Erythroblast (primary cell): ENCODE results near the gene RANBP1.

Experiments
- DNase-seq, 2 experiments: peaks; one replicate each; lab custom pipeline; 2025; lab: John Stamatoyannopoulos, UW
- GATA1 ChIP-seq: IDR thresholded peaks from 2 replicates; pipeline ENCODE4 v1.6.1; 2011; ENCODE audit warnings: low read depth, mild to moderate bottlenecking, control low read depth, low read length, moderate library complexity
- POLR2A ChIP-seq: IDR thresholded peaks from 2 replicates; pipeline ENCODE4 v1.6.1; 2011; ENCODE audit warnings: mild to moderate bottlenecking, low read length

Gene RANBP1

DNA sequence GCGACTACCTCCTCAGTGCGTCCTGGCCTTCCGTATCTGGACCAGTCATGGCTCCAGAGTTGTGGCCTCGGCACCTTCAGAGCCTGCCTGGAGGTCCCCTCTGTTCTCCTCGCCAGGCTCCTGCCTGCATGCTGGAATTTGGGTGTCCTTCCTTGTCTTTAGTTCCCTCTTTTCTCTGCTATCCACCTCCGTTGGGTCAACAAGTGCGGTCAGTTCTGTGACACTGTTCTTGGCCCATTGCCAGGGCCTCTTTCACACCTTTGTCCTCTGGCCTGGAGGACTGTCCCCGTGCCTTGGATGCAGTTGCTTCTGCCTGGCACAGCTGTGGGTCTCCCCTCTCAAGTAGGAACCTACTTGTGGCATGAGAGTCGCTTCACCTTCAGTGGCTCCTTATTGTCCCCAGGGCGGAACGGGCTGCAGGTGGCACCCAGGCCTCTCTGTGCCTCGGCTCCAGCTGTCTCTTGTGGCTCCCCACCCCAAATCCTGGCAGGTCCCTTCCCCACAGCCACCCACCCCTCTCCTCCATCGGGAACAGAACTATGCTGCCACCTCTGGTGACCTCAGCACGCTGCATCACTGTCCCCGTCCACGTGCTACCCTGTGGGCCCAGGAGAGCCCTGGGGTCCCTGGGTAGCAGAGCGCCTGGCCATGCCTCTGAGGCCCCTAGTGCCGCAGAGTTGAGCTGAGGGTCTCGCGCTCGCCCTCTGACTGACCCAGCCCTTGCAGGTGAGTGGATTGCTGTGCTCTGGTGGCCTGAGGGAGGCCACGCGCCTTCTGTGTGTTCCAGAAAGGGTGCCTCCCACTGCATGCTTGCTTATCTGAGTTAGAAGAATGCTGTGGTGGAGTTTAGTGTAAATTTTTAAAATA is 31.1 kb upstream of the RANBP1 start:
- TF ChIP-seq GATA1: no peak
- TF ChIP-seq POLR2A: no peak
- peak; percentile 36 to 43 for DNase-seq

DNA sequence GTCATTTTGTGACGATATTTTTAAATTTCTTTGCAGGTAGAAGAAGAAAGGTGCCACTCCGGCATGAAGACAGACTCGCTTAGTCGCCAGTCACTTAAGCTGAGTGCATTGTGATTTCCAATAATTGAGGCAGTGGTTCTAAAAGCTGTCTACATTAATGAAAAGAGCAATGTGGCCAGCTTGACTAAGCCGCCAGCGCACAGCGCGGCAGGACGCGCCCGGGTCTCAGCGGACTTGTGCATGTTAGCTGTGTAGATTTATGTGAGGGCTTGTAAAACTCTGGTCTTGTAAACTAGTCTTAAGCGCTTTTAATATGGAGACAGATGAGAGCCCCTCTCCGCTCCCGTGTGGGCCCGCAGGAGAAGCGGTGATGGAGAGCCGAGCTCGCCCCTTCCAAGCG is 30.3 kb upstream of the RANBP1 start:
- DNase-seq: no peak
- TF ChIP-seq POLR2A: no peak
- no peak for TF ChIP-seq GATA1

DNA sequence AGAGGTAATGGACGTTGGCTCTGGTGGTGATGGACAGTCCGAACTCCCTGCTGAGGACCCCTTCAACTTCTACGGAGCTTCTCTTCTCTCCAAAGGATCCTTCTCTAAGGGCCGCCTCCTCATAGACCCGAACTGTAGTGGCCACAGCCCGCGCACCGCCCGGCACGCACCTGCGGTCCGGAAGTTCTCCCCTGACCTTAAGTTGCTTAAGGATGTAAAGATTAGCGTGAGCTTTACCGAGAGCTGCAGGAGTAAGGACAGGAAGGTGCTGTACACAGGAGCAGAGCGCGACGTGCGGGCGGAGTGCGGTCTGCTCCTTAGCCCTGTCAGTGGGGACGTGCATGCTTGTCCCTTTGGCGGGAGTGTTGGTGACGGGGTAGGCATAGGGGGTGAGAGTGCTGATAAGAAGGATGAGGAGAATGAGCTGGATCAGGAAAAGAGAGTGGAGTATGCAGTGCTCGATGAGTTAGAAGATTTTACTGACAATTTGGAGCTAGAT is 29.8 kb upstream of the RANBP1 start:
- TF ChIP-seq POLR2A (no peak), GATA1 (no peak)
- no peak for DNase-seq

- DNase-seq: no peak
- TF ChIP-seq POLR2A (no peak), GATA1 (no peak)
These were observed 29.1 kb upstream of the RANBP1 start for GRCh38 chr22:20086763-20087162.

DNA sequence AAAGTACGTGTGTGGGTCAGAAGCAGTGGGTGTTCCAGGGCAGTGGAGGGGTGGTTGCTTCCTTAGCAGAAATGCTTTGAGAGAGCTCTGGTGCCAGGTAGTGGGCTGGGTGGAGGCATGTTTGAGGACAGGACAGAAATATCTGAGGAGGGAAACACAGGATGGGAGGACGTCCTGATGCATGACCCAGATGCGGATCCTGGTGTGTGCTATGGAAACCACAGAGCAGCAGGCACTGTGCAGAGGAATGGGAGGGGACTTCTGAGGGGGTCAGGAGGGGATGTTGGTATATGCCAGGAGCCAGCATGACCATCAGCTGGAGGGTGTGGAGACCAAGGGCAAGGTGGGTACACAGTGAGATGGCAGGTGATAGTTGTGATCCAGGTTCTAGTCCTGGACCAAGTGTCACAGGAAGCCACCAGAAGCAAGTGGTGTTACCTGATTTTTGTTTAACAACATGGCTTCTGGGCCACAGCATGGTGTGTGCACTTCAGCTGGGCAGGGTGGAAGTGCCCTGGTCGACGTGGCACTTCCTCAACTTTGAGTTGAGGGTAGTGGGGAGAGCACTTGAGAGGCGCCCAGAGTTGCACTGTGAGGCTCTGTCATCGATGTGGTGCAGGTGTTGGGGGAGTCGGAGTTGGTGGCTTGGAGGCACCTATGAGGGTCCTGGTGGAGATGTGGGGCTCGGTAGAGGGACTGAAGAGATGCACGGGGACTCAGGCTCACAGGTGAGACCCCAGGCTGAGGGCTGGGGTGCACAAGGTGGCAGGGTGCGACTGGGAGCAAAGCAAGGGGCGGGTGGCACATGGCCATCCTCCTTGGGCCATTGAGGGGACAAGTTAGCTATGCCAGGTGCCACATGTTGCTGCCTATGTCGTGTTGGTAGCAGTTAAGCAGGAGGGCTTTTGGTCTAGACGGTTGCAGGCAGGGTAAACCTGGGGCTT is 28.3 kb upstream of the RANBP1 start:
- no peak for DNase-seq
- TF ChIP-seq GATA1 (no peak), POLR2A (no peak)

DNA sequence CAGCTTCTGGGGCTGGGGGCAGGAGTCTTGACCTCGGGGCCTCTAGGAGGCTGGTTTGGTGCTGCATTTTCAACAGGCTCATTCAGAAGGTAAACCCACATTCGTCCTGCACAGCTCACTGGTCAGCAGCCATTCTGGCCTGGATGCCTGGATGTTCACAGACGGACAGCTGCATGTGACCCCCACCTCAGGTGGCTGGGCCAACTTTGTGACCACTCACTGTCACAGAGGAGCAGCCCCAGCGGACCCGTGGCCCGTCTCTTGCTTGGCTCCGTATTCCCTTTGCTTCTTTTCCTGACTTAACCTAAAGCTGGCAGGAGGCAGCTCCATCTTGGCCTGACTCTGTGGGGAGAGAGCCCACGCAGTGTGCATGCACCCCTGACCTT is 27.6 kb upstream of the RANBP1 start:
- TF ChIP-seq GATA1: no peak
- no peak for TF ChIP-seq POLR2A
- DNase-seq: no peak

DNA sequence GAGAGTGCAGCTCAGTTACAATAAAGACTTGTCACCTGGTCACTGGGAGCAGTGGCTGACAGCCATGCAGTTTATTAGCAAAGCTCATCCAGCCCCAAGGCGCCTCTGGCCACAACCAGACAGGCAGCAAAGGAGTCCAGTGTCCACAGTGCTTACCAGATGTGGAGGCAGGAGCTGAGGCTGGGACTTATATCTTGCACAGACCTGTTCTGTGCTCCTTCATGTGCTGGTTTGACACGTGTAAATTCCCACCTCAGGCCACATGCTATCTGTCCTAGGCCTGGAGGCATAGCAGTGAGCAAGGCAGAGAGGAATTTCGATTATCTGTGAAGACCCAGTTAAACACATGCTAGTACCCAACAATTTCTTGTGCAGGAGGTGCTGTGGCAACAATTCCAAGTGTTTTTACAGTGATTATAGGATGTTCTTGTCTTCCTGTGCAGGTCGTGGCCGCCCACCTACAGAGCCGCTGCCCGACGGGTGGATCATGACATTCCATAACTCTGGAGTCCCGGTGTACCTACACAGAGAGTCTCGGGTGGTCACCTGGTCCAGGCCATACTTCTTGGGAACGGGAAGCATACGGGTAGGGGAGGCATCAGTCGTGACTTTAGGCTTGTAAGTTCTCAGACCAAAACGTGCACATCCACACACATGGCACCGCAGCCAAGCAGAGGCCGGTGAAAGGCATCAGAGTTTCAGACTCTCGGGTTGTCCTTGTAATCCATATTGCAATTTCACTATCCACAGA is 26.5 kb upstream of the RANBP1 start:
- no peak for DNase-seq

DNA sequence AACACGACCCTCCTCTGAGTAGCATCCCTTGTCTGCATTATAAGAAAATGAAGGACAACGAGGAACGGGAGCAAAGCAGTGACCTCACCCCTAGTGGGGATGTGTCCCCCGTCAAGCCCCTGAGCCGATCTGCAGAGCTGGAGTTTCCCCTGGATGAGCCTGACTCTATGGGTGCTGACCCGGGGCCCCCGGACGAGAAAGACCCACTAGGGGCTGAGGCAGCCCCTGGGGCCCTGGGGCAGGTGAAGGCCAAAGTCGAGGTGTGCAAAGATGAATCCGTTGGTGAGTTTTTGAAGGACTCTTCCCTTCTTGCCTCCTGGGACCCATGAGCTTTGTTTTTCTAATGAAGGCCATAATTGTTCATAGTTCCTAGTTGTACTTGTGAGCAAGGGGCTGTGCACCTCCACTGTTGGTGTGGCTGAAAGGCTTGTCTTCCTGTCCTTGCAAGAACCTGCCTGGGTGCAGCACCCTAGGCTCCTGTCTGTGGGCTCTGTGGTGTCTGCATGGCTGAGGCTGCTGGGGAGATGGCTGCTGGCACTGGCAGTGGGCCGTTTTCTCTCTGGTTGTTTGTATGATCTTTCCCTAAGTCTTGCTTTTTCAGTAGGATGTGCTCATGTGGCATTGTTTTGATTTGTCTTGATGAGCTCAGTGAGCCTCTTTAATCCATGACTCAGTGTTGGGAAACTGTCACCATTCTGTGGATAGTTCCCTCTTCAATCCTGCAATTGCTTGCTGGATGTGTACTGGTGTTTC is 25.8 kb upstream of the RANBP1 start:
- TF ChIP-seq POLR2A: no peak
- no peak for TF ChIP-seq GATA1
- no peak for DNase-seq

More for the DNA sequence above, 26.5 kb upstream of the RANBP1 start:
- TF ChIP-seq GATA1: no peak
- TF ChIP-seq POLR2A: no peak

GRCh38 chr22:20090730-20091240 is 25.1 kb upstream of the RANBP1 start:
- no peak for DNase-seq
- TF ChIP-seq POLR2A (no peak), GATA1 (no peak)

GRCh38 chr22:20091690-20092476 is 24.0 kb upstream of the RANBP1 start:
- TF ChIP-seq POLR2A (no peak), GATA1 (no peak)
- DNase-seq: no peak

- DNase-seq: no peak
- TF ChIP-seq POLR2A: no peak
These were observed 23.4 kb upstream of the RANBP1 start for GRCh38 chr22:20092477-20092854.
